Mesothelial cell of epicardium (in vitro differentiated cells): ENCODE measurements around the gene MAP3K19. TPM values are rescaled to one million over a fixed set of nuclear protein-coding genes. Genes with fewer than 3 reads are reported as not detected.

Source experiments
- DNase-seq, 2 experiments: peaks; one replicate each; pipeline ENCODE4 v3.0.0; 2021; ENCODE audit warnings: low spot score in 2 of 2; ENCODE audit not compliant: unreplicated experiment in 2 of 2
- H3K27ac Mint-ChIP-seq: 2 replicates; pipeline ENCODE4 v1.8.0; 2021; ENCODE audit warnings: mixed read lengths
- H3K27me3 Mint-ChIP-seq: 2 replicates; pipeline ENCODE4 v1.8.0; 2021; ENCODE audit warnings: low read depth, mixed read lengths
- H3K36me3 Mint-ChIP-seq: 2 replicates; pipeline ENCODE4 v1.8.0; 2021; ENCODE audit warnings: mixed read lengths
- H3K4me1 Mint-ChIP-seq: 2 replicates; pipeline ENCODE4 v1.8.0; 2021; ENCODE audit warnings: mixed read lengths
- H3K4me3 Mint-ChIP-seq: 2 replicates; pipeline ENCODE4 v1.8.0; 2021; ENCODE audit warnings: mild to moderate bottlenecking, moderate library complexity, mixed read lengths
- H3K9me3 Mint-ChIP-seq: 2 replicates; pipeline ENCODE4 v1.8.0; 2021; ENCODE audit warnings: mixed read lengths
- total RNA-seq: library from RNA; stranded (reverse); gene quantifications from 3 replicates; pipeline ENCODE4 v1.2.1, GENCODE V29; 2021
- TF ChIP-seq, protein P1 (sequence below): fragments of 200-600 bp; sonication (generic); IDR thresholded peaks from one replicate; pipeline ENCODE4 v1.5.0; 2021; ENCODE audit warnings: antibody characterized with exemption; ENCODE audit not compliant: unreplicated experiment

MAP3K19 gene
- total RNA-seq, 1 donor from 2014 or later, result not detected

DNA sequence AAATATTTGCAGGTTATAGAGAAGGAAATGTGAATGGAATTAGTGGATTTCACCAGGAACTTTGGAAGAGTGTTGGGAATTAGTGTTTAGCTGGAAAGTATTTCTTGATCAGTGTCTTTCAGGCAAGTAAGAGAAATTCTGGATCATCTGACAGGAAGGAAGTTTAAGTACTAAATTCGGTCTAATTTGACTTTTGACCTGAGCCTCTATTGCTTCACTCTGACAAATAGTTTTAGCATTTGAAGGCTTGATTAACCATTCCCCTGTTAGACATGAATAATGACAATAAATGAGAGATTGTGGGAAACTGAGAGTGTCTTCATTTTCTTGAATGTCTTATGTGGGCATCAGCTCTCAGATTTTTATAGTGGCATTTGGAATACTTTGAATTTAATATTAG is 112.6 kb downstream of the MAP3K19 start:
- no peaks in the 10 kb centered on the region for H3K27me3 Mint-ChIP-seq
- peaks cover 3% of the 10 kb centered on the region for H3K9me3 Mint-ChIP-seq
- H3K4me1 Mint-ChIP-seq, result peaks cover 55% of the 10 kb centered on the region
- H3K36me3 Mint-ChIP-seq, result peaks cover 11% of the 10 kb centered on the region
- DNase-seq, result no peak
- no peak overlapping the region for H3K4me3 Mint-ChIP-seq
- peak overlapping the region; percentile 58 for H3K27ac Mint-ChIP-seq
- TF ChIP-seq, protein P1, sequence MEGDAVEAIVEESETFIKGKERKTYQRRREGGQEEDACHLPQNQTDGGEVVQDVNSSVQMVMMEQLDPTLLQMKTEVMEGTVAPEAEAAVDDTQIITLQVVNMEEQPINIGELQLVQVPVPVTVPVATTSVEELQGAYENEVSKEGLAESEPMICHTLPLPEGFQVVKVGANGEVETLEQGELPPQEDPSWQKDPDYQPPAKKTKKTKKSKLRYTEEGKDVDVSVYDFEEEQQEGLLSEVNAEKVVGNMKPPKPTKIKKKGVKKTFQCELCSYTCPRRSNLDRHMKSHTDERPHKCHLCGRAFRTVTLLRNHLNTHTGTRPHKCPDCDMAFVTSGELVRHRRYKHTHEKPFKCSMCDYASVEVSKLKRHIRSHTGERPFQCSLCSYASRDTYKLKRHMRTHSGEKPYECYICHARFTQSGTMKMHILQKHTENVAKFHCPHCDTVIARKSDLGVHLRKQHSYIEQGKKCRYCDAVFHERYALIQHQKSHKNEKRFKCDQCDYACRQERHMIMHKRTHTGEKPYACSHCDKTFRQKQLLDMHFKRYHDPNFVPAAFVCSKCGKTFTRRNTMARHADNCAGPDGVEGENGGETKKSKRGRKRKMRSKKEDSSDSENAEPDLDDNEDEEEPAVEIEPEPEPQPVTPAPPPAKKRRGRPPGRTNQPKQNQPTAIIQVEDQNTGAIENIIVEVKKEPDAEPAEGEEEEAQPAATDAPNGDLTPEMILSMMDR, result no peak

DNA sequence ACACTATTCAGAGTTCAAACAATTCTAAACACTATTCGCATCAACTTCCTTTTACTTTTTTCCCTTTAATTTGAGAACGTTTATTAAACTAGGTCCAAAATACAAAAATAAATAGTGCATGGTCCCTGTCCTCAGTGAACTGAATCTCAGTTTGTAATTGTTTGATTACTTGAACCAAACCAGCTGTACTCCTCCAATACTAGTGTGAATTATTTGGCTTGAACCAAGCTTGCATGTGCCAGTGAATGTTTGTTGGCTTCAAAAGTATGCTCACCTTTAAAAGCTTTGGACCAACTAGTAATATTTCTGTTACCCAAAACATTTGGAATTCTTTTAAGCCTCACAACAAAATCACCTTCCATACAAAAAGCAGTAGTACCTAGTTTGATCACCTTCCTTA is 113.1 kb downstream of the MAP3K19 start:
- Mint-ChIP-seq H3K27ac (peak overlapping the region; percentile 58), H3K4me3 (no peak overlapping the region), H3K27me3 (no peaks in the 10 kb centered on the region), H3K36me3 (peaks cover 10% of the 10 kb centered on the region), H3K9me3 (peaks cover 3% of the 10 kb centered on the region), H3K4me1 (peaks cover 54% of the 10 kb centered on the region)
- no peak for DNase-seq
- TF ChIP-seq, protein P1, result no peak

DNA sequence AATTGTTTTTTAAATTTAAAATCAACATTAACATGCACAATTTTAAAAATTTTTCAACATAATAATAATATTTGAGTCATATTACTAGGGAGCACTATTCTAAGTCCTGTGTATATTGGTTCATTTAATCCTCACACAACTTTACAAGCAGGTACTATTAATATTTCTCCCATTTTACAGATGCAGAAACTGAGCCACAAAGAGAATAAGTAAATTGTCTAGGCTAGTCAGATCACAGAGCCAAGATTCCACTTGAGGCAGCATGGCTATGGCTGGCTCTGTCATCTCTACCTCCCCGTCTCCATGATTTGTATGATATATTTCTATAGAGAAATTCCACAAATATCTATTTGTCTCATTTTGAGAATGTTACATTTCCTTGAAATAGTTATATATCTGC is 113.5 kb downstream of the MAP3K19 start:
- DNase-seq, result no peak
- peaks cover 10% of the 10 kb centered on the region for H3K36me3 Mint-ChIP-seq

DNA sequence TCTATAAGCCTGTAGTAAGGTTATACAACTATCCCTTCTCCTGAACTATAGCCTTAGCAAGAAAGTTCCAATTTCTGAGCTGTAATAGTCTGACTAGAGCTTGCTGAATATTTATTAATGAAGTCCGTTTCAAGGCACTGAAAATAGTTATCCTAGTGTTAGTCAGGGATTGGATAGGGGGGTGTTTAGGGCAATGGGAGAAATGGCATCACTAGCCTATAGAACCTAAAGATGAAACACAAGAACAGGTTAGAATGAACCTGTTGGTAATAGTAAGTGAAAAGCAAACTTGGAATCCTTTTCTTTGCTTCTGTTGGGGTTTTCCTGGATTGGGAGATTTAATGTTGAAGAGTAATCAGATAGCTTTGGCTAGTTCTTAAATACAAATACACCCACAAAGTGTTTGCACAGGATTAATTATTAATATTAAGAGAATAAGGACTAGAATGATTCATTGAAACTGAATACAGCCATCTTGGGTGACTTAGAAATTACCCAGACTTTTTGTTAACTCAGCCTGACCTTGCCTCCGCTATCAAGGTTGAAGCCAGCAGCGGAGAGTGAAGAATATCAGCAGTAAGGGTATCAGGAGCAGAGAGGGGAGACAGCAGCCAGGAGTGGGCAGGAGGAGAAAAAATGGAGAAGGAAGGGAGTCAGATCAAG is 114.3 kb downstream of the MAP3K19 start:
- Mint-ChIP-seq H3K36me3 (peaks cover 10% of the 10 kb centered on the region), H3K4me1 (peaks cover 49% of the 10 kb centered on the region), H3K4me3 (no peak overlapping the region), H3K27me3 (no peaks in the 10 kb centered on the region), H3K27ac (peak overlapping the region; percentile 47), H3K9me3 (peaks cover 3% of the 10 kb centered on the region)
- DNase-seq, result no peak
- TF ChIP-seq, protein P1, result no peak

More for the DNA sequence above, 113.5 kb downstream of the MAP3K19 start:
- Mint-ChIP-seq H3K9me3 (peaks cover 3% of the 10 kb centered on the region), H3K27me3 (no peaks in the 10 kb centered on the region), H3K4me3 (no peak overlapping the region), H3K27ac (peak overlapping the region; percentile 58), H3K4me1 (peaks cover 53% of the 10 kb centered on the region)
- TF ChIP-seq, protein P1, result no peak

DNA sequence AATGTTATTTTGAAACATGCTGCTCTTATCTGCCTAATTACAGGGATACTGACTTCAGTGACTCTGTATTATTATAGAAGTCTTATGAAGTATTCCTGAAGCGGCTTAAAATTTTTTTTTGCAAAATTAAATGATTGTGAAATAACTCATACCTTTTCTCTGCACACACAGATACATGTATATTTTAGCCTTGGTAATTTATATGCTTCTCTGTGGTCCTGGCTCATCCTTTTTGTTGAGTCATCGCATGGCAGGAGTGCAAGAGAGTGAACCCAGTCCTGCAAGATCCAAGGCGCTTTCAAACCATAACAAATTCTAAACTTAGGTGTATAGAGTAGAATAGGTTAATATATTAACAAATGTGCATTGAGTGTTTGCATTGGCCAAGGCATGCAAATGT is 120.1 kb downstream of the MAP3K19 start:
- Mint-ChIP-seq H3K4me1 (peaks cover 25% of the 10 kb centered on the region), H3K4me3 (no peak overlapping the region), H3K27me3 (no peaks in the 10 kb centered on the region), H3K36me3 (peaks cover 11% of the 10 kb centered on the region), H3K27ac (peak overlapping the region; percentile 24), H3K9me3 (peaks cover 3% of the 10 kb centered on the region)
- TF ChIP-seq, protein P1, result no peak
- DNase-seq, result no peak
